SK-N-SH (cell line): Measurements from ENCODE around the gene BBX. TPM values are rescaled to one million over a fixed set of nuclear protein-coding genes. Genes with fewer than 3 reads are reported as not detected.

Source experiments
- CTCF ChIA-PET: fragments of 300-600, 350-600 bp; formaldehyde crosslinking; extraction: SDS; loops from one replicate; lab custom pipeline; 2021; lab: Yijun Ruan, JAX
- POLR2A ChIA-PET: fragments of 350-600 bp; sonication (Branson Sonifier 250); formaldehyde crosslinking; extraction: SDS; loops from one replicate; lab custom pipeline; 2020; ENCODE audit warnings: antibody characterized with exemption, inconsistent platforms; lab: Yijun Ruan, JAX
- DNase-seq: peaks from one replicate; pipeline ENCODE4 v3.0.0; 2012
- H2AFZ ChIP-seq: fragments of 200-600 bp; sonication (generic); 2 replicates; pipeline ENCODE4 v1.8.1; 2016; ENCODE audit warnings: antibody characterized with exemption, mild to moderate bottlenecking, low read depth
- H3F3A ChIP-seq: fragments of 200-600 bp; sonication (generic); replicated peaks from 2 replicates; pipeline ENCODE3; 2016; ENCODE audit warnings: antibody characterized with exemption, mild to moderate bottlenecking; ENCODE audit not compliant: insufficient read depth
- H3K27ac ChIP-seq, 2 experiments: fragments of 200-500 bp in 1 of 2; fragments of 200-600 bp in 1 of 2; sonication (Bioruptor generic) in 1 of 2; sonication (generic), shearing (Covaris generic) in 1 of 2; 2 replicates each; pipeline versions ENCODE4 v1.5.1 to v1.6.1; 2014 to 2016; ENCODE audit warnings: low read depth in 2 of 2, inconsistent platforms in 1 of 2, low read length in 1 of 2, mild to moderate bottlenecking in 1 of 2, mixed read lengths in 1 of 2
- H3K27me3 ChIP-seq: fragments of 200-600 bp; sonication (generic), shearing (Covaris generic); 2 replicates; pipeline ENCODE4 v1.6.1; 2016; ENCODE audit warnings: mixed run types; ENCODE audit not compliant: insufficient read depth
- H3K36me3 ChIP-seq, 2 experiments: fragments of 200-500 bp in 1 of 2; fragments of 200-600 bp in 1 of 2; sonication (Bioruptor generic) in 1 of 2; sonication (generic) in 1 of 2; replicated peaks in 1 of 2; 2 replicates each; pipeline versions ENCODE3 to v1.5.1; 2014 to 2016; ENCODE audit warnings: low read length in 1 of 2, mild to moderate bottlenecking in 1 of 2; ENCODE audit not compliant: insufficient read depth in 2 of 2, control insufficient read depth in 1 of 2
- H3K4me1 ChIP-seq, 2 experiments: fragments of 200-500 bp in 1 of 2; fragments of 200-600 bp in 1 of 2; sonication (Bioruptor generic) in 1 of 2; sonication (generic), shearing (Covaris generic) in 1 of 2; 2 replicates each; pipeline versions ENCODE4 v1.5.1 to v1.6.1; 2014 to 2016; ENCODE audit warnings: low read depth in 1 of 2, low read length in 1 of 2, mixed run types in 1 of 2; ENCODE audit not compliant: insufficient read depth in 2 of 2, control insufficient read depth in 1 of 2
- H3K4me2 ChIP-seq: fragments of 200-600 bp; sonication (generic), shearing (Covaris generic); 2 replicates; pipeline ENCODE4 v1.6.1; 2017; ENCODE audit warnings: mixed run types
- H3K4me3 ChIP-seq, 2 experiments: fragments of 200-500 bp in 1 of 2; fragments of 200-600 bp in 1 of 2; sonication (Bioruptor generic) in 1 of 2; sonication (generic), shearing (Covaris generic) in 1 of 2; 2 replicates each; pipeline versions ENCODE4 v1.5.1 to v1.8.1; 2014 to 2016; ENCODE audit warnings: low read depth in 2 of 2, inconsistent platforms in 1 of 2, low read length in 1 of 2, mild to moderate bottlenecking in 1 of 2, mixed read lengths in 1 of 2, moderate library complexity in 1 of 2
- H3K79me2 ChIP-seq: fragments of 200-600 bp; sonication (generic); 2 replicates; pipeline ENCODE4 v1.8.1; 2017; ENCODE audit warnings: mild to moderate bottlenecking; ENCODE audit not compliant: insufficient read depth
- H3K9ac ChIP-seq: fragments of 200-600 bp; sonication (generic); 2 replicates; pipeline ENCODE4 v1.6.1; 2017; ENCODE audit warnings: mixed run types
- H3K9me2 ChIP-seq: fragments of 200-600 bp; sonication (generic); 2 replicates; pipeline ENCODE4 v1.6.1; 2017; ENCODE audit warnings: mixed run types
- H3K9me3 ChIP-seq: fragments of 200-600 bp; sonication (generic); 2 replicates; pipeline ENCODE4 v1.6.1; 2017; ENCODE audit warnings: mixed run types, mild to moderate bottlenecking, moderate library complexity
- H4K20me1 ChIP-seq: fragments of 200-600 bp; sonication (generic); 2 replicates; pipeline ENCODE4 v1.6.1; 2017; ENCODE audit warnings: mild to moderate bottlenecking, mixed run types; ENCODE audit not compliant: insufficient read depth
- CTCF ChIP-seq: fragments of 200-600 bp; sonication (generic); IDR thresholded peaks from 2 replicates; pipeline ENCODE4 v1.6.1; 2017; ENCODE audit warnings: antibody characterized with exemption, mild to moderate bottlenecking, moderate library complexity
- ELF1 ChIP-seq: IDR thresholded peaks from 2 replicates; pipeline ENCODE4 v1.4.0; 2012
- EP300 ChIP-seq, 2 experiments: IDR thresholded peaks; 2 replicates each; pipeline versions ENCODE4 v1.4.0 to v1.6.1; 2012; ENCODE audit warnings: borderline replicate concordance in 1 of 2, low read depth in 1 of 2, low read length in 1 of 2
- FOSL2 ChIP-seq: IDR thresholded peaks from 2 replicates; pipeline ENCODE4 v1.4.0; 2012; ENCODE audit warnings: low read depth, mild to moderate bottlenecking, moderate library complexity, borderline replicate concordance
- GABPA ChIP-seq: IDR thresholded peaks from 2 replicates; pipeline ENCODE4 v1.4.0; 2012; ENCODE audit warnings: low read depth, mild to moderate bottlenecking
- GATA2 ChIP-seq: sonication (generic); formaldehyde crosslinking; IDR thresholded peaks from 2 replicates; pipeline ENCODE4 v1.5.0; 2020; ENCODE audit warnings: mild to moderate bottlenecking, missing genetic modification reagents
- MXI1 ChIP-seq: IDR thresholded peaks from 2 replicates; pipeline ENCODE4 v1.6.1; 2012; ENCODE audit warnings: mild to moderate bottlenecking, low read depth, low read length, improper control_type of control experiment
- NFIC ChIP-seq: IDR thresholded peaks from 2 replicates; pipeline ENCODE4 v1.4.0; 2012; ENCODE audit warnings: borderline replicate concordance
- NRF1 ChIP-seq: IDR thresholded peaks from 2 replicates; pipeline ENCODE4 v1.6.1; 2012; ENCODE audit warnings: low read depth, mild to moderate bottlenecking, low read length
- PBX3 ChIP-seq: IDR thresholded peaks from 2 replicates; pipeline ENCODE4; 2012
- POLR2AphosphoS5 ChIP-seq: IDR thresholded peaks from 2 replicates; pipeline ENCODE4 v1.6.1; 2012; ENCODE audit warnings: low read depth, low read length
- RAD21 ChIP-seq: IDR thresholded peaks from 2 replicates; pipeline ENCODE4 v1.6.1; 2012; ENCODE audit warnings: mild to moderate bottlenecking, low read length
- TCF12 ChIP-seq: IDR thresholded peaks from 2 replicates; pipeline ENCODE4 v1.4.0; 2012
- USF2 ChIP-seq: fragments of 150-350 bp; IDR thresholded peaks from 2 replicates; pipeline ENCODE4 v1.6.1; 2017; ENCODE audit warnings: antibody characterized with exemption, low read length, low read depth, borderline replicate concordance
- ZBTB33 ChIP-seq: IDR thresholded peaks from 2 replicates; pipeline ENCODE4 v1.4.0; 2012; ENCODE audit warnings: low read depth, borderline replicate concordance
- WGBS: methylation state at CpG from one replicate; pipeline ENCODE4 v1.1.6; 2017; ENCODE audit warnings: low lambda C conversion rate; 5-methylcytosine and 5-hydroxymethylcytosine counted together
- polyA plus RNA-seq, 3 experiments: library from polyadenylated mRNA; depleted of rRNA; stranded (reverse); fragments of >200 nt; gene quantifications; 2 replicates each; pipeline ENCODE4 v1.2.3, GENCODE V29; 2012

Gene BBX
- polyA plus RNA-seq, 1 of the 3 experiments (the other 2 are of a cell fraction): 14.2 TPM

GRCh38 chr3:107682580-107682979 lies 159.8 kb downstream of the BBX start:
- 91% methylated on average over 1 of the region's 1 CpG for WGBS
- Histone ChIP-seq H3K27ac (no peak overlapping the region), H3K4me1 (peaks cover 0 to 17% of the 10 kb centered on the region in 2 experiments; a peak in 3 of 4 replicates), H3K4me2 (no peak overlapping the region), H2AFZ (no peak overlapping the region), H4K20me1 (no peaks in the 10 kb centered on the region), H3F3A (no peaks in the 10 kb centered on the region), H3K4me3 (no peak overlapping the region), H3K27me3 (no peaks in the 10 kb centered on the region), H3K79me2 (no peaks in the 10 kb centered on the region), H3K9me3 (no peaks in the 10 kb centered on the region), H3K9me2 (no peaks in the 10 kb centered on the region), H3K36me3 (no peaks in the 10 kb centered on the region), H3K9ac (no peak overlapping the region)
- CTCF ChIA-PET: interaction anchor here (1.5 to 2.5 kb wide), 4 partner anchors 8 to 446 kb away, joined by 4 to 16 read pairs (median 9); no protein-coding TSS in a partner anchor
- TF ChIP-seq FOSL2: no peak
- TF ChIP-seq USF2: no peak
- TF ChIP-seq NRF1: no peak
- TF ChIP-seq EP300 (IDR thresholded peaks at IDR 0.05; ENCODE audit: borderline replicate concordance in 1 of 2, low read depth in 1 of 2, low read length in 1 of 2): no peak
- no peak for TF ChIP-seq POLR2AphosphoS5
- no peak for TF ChIP-seq ZBTB33
- TF ChIP-seq RAD21: no peak
- no peak for TF ChIP-seq ELF1
- no peak for TF ChIP-seq MXI1
- TF ChIP-seq GATA2: no peak
- no peak for TF ChIP-seq CTCF
- POLR2A ChIA-PET: no interaction called here
- no peak for DNase-seq

- H3K27me3 ChIP-seq: no peaks in the 10 kb centered on the region
- 78% methylated on average over 4 of the region's 4 CpGs for WGBS
- no peak overlapping the region for H3K4me2 ChIP-seq
- no peak overlapping the region for H3K27ac ChIP-seq
- no peaks in the 10 kb centered on the region for H3K9me2 ChIP-seq
- POLR2A ChIA-PET: no interaction called here
- H2AFZ ChIP-seq: no peak overlapping the region
- H3K9me3 ChIP-seq: no peaks in the 10 kb centered on the region
- no peaks in the 10 kb centered on the region for H4K20me1 ChIP-seq
- TF ChIP-seq NFIC (peak; percentile 10; the same call in 1 of the 2 replicates), GABPA (no peak), PBX3 (peak; percentile 80), TCF12 (peak; percentile 48; the same call in 1 of the 2 replicates), ELF1 (no peak)
- no peak for DNase-seq
- no peaks in the 10 kb centered on the region for H3F3A ChIP-seq
- H3K36me3 ChIP-seq: no peaks in the 10 kb centered on the region
- no peaks in the 10 kb centered on the region for H3K79me2 ChIP-seq
- CTCF ChIA-PET: interaction anchor here (0.6 to 2.5 kb wide), 9 partner anchors 8 to 447 kb away, joined by 3 to 13 read pairs (median 5); no protein-coding TSS in a partner anchor
- H3K9ac ChIP-seq: no peak overlapping the region
- no peak overlapping the region for H3K4me3 ChIP-seq
- peaks cover 0 to 17% of the 10 kb centered on the region in 2 experiments; a peak in 3 of 4 replicates for H3K4me1 ChIP-seq
Observed at GRCh38 chr3:107683447-107683846, 160.7 kb downstream of the BBX start.
